Measurements from ENCODE around the gene EPHB6. TPM values are rescaled to one million over a fixed set of nuclear protein-coding genes. Genes with fewer than 3 reads are reported as not detected.

The EPHB6 gene
- total and polyA plus RNA-seq, 3 experiments from 2014 or later, result 6.0 to 13.7 (median 8.1) TPM

- Mint-ChIP-seq H3K27me3 (peaks cover 6 to 30% of the 10 kb centered on the region in 2 donors), H3K27ac (no peak overlapping the region)
- POLR2A ChIA-PET, result no interaction called here
Observed at GRCh38 chr7:142917447-142917846, 62.6 kb downstream of the EPHB6 start.

GRCh38 chr7:142918901-142919300 is 64.0 kb downstream of the EPHB6 start:
- Mint-ChIP-seq H3K36me3 (no peaks in the 10 kb centered on the region), H3K4me3 (no peak overlapping the region), H3K4me1 (no peaks in the 10 kb centered on the region), H3K27ac (no peak overlapping the region), H3K9me3 (no peaks in the 10 kb centered on the region), H3K27me3 (peaks cover 4 to 27% of the 10 kb centered on the region in 2 donors)
- no peaks in the 10 kb centered on the region for H3K4me1 ChIP-seq (ENCODE audit: insufficient read depth, low read length)
- no peak overlapping the region for H3K4me3 ChIP-seq (ENCODE audit: low read length)
- DNase-seq, result no peak
- H3K27me3 ChIP-seq (ENCODE audit: insufficient read depth, low read length, poor library complexity, severe bottlenecking), result no peaks in the 10 kb centered on the region
- ChIA-PET POLR2A (no interaction called here), CTCF (no interaction called here)
- H3K27ac ChIP-seq (ENCODE audit: low read depth, low read length), result no peak overlapping the region
- H3K36me3 ChIP-seq (ENCODE audit: insufficient read depth, low read length), result no peaks in the 10 kb centered on the region
- H3K9me3 ChIP-seq (ENCODE audit: low read length), result no peaks in the 10 kb centered on the region

More at GRCh38 chr7:142917447-142917846, 62.6 kb downstream of the EPHB6 start:
- H3K27me3 ChIP-seq (ENCODE audit: insufficient read depth, low read length, poor library complexity, severe bottlenecking), result no peaks in the 10 kb centered on the region
- DNase-seq, result no peak
- H3K27ac ChIP-seq (ENCODE audit: low read depth, low read length), result no peak overlapping the region
- no peaks in the 10 kb centered on the region for H3K4me1 ChIP-seq (ENCODE audit: insufficient read depth, low read length)
- H3K4me3 ChIP-seq (ENCODE audit: low read length), result no peak overlapping the region
- CTCF ChIA-PET, result no interaction called here
- no peaks in the 10 kb centered on the region for H3K36me3 ChIP-seq (ENCODE audit: insufficient read depth, low read length)
- no peaks in the 10 kb centered on the region for H3K9me3 ChIP-seq (ENCODE audit: low read length)
- Mint-ChIP-seq H3K9me3 (no peaks in the 10 kb centered on the region), H3K4me3 (no peak overlapping the region), H3K4me1 (no peaks in the 10 kb centered on the region), H3K36me3 (no peaks in the 10 kb centered on the region)

- H3K27me3 ChIP-seq (ENCODE audit: insufficient read depth, low read length, poor library complexity, severe bottlenecking), result no peaks in the 10 kb centered on the region
- H3K27ac ChIP-seq (ENCODE audit: low read depth, low read length), result no peak overlapping the region
- Mint-ChIP-seq H3K27ac (peak overlapping the region in 1 of 8 donors; percentile 36), H3K4me1 (no peaks in the 10 kb centered on the region), H3K9me3 (no peaks in the 10 kb centered on the region), H3K36me3 (no peaks in the 10 kb centered on the region), H3K27me3 (peaks cover 6 to 20% of the 10 kb centered on the region in 2 donors), H3K4me3 (no peak overlapping the region)
- ChIA-PET CTCF (no interaction called here), POLR2A (no interaction called here)
- no peak overlapping the region for H3K4me3 ChIP-seq (ENCODE audit: low read length)
- no peak for DNase-seq
- H3K4me1 ChIP-seq (ENCODE audit: insufficient read depth, low read length), result no peaks in the 10 kb centered on the region
- no peaks in the 10 kb centered on the region for H3K36me3 ChIP-seq (ENCODE audit: insufficient read depth, low read length)
- no peaks in the 10 kb centered on the region for H3K9me3 ChIP-seq (ENCODE audit: low read length)
Observed at GRCh38 chr7:142919656-142920055, 64.8 kb downstream of the EPHB6 start.

Other genes starting within 250 kb of the EPHB6 start
- not detected for gene PRSS1, start 105.6 kb upstream of the EPHB6 start, total RNA-seq
- not detected for gene PRSS1, start 105.6 kb upstream of the EPHB6 start, polyA plus RNA-seq
- not detected for gene PRSS2, start 84.1 kb upstream of the EPHB6 start, total RNA-seq
- not detected for gene PRSS2, start 84.1 kb upstream of the EPHB6 start, polyA plus RNA-seq
- not detected for gene TRPV6, start 30.7 kb downstream of the EPHB6 start, total RNA-seq
- not detected for gene TRPV6, start 30.7 kb downstream of the EPHB6 start, polyA plus RNA-seq
- not detected for gene TRPV5, start 78.7 kb downstream of the EPHB6 start, total RNA-seq
- not detected for gene TRPV5, start 78.7 kb downstream of the EPHB6 start, polyA plus RNA-seq
- not detected for gene LLCFC1, start 84.4 kb downstream of the EPHB6 start, total RNA-seq
- gene LLCFC1, start 84.4 kb downstream of the EPHB6 start, polyA plus RNA-seq, result not detected
- under 1 TPM in 1 of 2 experiments, not detected in 1; 0.20 TPM for gene KEL, start 107.3 kb downstream of the EPHB6 start, total RNA-seq
- not detected for gene KEL, start 107.3 kb downstream of the EPHB6 start, polyA plus RNA-seq
- gene OR9A2, start 172.1 kb downstream of the EPHB6 start, total RNA-seq, result not detected
- gene OR9A2, start 172.1 kb downstream of the EPHB6 start, polyA plus RNA-seq, result not detected
- not detected for gene OR6V1, start 197.3 kb downstream of the EPHB6 start, total RNA-seq
- not detected for gene OR6V1, start 197.3 kb downstream of the EPHB6 start, polyA plus RNA-seq